ENCODE data around the gene HSD11B2. TPM values are rescaled to one million over a fixed set of nuclear protein-coding genes. Genes with fewer than 3 reads are reported as not detected.

Gene HSD11B2
- total and polyA plus RNA-seq, 10 of the 15 experiments (the other 5 are each of a cell fraction or from before 2014, with no cell fraction given), result 0.09 to 0.34 (median 0.21) TPM; not detected in 2

DNA sequence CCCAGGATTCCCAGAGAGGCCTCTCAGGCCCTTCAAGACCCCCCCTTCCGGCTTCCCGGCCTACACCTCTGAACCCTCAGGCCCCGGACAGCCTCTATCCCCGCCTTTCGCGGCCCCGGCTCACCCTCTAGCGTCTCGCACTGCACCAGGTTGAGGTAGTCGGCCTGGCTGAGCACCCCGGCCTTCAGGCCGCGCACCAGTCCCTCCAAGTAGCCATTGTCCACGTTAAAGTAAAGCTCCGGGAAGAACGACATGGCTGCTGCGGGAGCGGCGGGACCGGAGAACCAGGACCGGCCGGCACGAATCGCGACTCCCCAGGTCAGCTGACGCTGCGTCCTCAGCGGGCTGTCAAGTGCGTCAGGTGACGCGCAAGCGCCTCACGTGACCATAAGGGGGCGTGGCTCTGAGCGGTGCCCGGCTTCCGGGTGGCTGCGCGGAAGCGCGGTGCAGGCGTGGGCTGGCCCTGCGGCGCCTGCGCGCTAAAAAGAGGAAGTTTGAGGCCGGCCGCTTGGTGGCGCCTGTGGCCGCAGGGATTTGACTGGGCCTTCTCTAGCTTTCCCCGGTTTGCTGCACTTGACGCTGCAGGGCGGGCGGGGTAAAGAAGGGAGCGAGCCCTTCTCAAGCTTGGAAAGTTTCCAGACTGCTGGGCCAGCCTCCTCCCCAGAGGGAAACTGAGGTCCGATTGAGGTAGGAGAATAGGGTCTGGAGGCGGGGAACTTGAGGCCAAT lies 50.1 kb downstream of the HSD11B2 start, which contains the start of gene ATP6V0D1 (continued):
- TF ChIP-seq EED (IDR thresholded peaks at IDR 0.05; ENCODE audit: low read depth), result no peak
- TF ChIP-seq TAF1 (IDR thresholded peaks at IDR 0.05; ENCODE audit: borderline replicate concordance, low read depth, low read length), result peak; percentile 88

DNA sequence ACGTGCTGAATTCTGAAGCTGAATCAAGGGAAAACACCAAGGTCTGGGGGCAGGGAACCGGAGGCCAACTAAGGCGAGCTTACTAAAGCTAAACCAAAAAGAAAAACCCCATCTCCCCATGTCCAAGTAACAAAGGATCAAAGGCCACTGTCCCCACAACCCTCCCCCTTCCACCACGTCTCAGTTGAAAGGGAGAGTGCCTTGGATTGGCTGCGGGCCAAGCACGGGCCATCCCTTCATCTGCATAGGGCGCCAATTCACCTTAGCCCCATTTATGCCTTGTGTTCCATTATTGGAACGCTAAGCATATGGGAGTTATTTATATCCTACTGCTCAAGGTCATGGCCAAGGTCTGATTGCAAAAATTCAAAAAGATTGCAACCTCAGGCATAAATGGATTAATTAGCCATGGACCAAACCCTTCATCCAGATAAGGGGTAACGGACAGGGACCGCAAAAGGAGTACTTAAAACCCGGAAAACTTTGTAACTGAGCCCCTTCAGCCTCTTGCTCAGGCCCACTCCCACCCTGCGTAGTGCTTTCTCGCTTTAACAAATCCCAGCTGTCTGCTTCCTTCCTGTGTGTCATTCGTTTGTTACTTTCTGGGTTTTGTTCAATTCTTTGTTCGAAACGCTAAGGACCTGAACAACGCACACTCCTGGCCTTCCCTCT lies 50.8 kb downstream of the HSD11B2 start:
- WGBS (ENCODE audit: insufficient coverage, insufficient replicate concordance, low lambda C conversion rate, missing lambda C conversion rate), result under 1% methylated on average over 17 of the region's 17 CpGs
- peaks cover 51% of the 10 kb centered on the region for H3K79me2 ChIP-seq (ENCODE audit: control insufficient read depth, insufficient read depth, low read length)
- TF ChIP-seq CBX3 (IDR thresholded peaks at IDR 0.05; ENCODE audit: borderline replicate concordance, low read depth) (no peak), IKZF2 (IDR thresholded peaks at IDR 0.05) (no peak; a peak in 1 of 4 replicates), RB1 (IDR thresholded peaks at IDR 0.05; ENCODE audit: borderline replicate concordance) (no peak; the same call in 1 of the 2 replicates), BMI1 (IDR thresholded peaks at IDR 0.05; ENCODE audit: borderline replicate concordance) (no peak), RCOR1 (conservative IDR thresholded peaks at IDR 0.05; ENCODE audit: low read depth, low read length) (no peak), FOS (IDR thresholded peaks at IDR 0.05; ENCODE audit: borderline replicate concordance, extremely low read depth, insufficient read length) (no peak), TCF12 (IDR thresholded peaks at IDR 0.05; ENCODE audit: low read depth, low read length) (0 out of 2 replicates have a peak, but pooled peaks have one; percentile 9), TCF3 (IDR thresholded peaks at IDR 0.05; ENCODE audit: borderline replicate concordance, insufficient read depth, low read depth, low read length) (no peak)
- TF ChIP-seq, protein P1, sequence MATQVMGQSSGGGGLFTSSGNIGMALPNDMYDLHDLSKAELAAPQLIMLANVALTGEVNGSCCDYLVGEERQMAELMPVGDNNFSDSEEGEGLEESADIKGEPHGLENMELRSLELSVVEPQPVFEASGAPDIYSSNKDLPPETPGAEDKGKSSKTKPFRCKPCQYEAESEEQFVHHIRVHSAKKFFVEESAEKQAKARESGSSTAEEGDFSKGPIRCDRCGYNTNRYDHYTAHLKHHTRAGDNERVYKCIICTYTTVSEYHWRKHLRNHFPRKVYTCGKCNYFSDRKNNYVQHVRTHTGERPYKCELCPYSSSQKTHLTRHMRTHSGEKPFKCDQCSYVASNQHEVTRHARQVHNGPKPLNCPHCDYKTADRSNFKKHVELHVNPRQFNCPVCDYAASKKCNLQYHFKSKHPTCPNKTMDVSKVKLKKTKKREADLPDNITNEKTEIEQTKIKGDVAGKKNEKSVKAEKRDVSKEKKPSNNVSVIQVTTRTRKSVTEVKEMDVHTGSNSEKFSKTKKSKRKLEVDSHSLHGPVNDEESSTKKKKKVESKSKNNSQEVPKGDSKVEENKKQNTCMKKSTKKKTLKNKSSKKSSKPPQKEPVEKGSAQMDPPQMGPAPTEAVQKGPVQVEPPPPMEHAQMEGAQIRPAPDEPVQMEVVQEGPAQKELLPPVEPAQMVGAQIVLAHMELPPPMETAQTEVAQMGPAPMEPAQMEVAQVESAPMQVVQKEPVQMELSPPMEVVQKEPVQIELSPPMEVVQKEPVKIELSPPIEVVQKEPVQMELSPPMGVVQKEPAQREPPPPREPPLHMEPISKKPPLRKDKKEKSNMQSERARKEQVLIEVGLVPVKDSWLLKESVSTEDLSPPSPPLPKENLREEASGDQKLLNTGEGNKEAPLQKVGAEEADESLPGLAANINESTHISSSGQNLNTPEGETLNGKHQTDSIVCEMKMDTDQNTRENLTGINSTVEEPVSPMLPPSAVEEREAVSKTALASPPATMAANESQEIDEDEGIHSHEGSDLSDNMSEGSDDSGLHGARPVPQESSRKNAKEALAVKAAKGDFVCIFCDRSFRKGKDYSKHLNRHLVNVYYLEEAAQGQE (IDR thresholded peaks at IDR 0.05; ENCODE audit: low read depth, low read length), result no peak
- TF ChIP-seq, protein P2, sequence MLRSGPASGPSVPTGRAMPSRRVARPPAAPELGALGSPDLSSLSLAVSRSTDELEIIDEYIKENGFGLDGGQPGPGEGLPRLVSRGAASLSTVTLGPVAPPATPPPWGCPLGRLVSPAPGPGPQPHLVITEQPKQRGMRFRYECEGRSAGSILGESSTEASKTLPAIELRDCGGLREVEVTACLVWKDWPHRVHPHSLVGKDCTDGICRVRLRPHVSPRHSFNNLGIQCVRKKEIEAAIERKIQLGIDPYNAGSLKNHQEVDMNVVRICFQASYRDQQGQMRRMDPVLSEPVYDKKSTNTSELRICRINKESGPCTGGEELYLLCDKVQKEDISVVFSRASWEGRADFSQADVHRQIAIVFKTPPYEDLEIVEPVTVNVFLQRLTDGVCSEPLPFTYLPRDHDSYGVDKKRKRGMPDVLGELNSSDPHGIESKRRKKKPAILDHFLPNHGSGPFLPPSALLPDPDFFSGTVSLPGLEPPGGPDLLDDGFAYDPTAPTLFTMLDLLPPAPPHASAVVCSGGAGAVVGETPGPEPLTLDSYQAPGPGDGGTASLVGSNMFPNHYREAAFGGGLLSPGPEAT (IDR thresholded peaks at IDR 0.05; ENCODE audit: low read depth), result no peak
- TF ChIP-seq, protein P3, sequence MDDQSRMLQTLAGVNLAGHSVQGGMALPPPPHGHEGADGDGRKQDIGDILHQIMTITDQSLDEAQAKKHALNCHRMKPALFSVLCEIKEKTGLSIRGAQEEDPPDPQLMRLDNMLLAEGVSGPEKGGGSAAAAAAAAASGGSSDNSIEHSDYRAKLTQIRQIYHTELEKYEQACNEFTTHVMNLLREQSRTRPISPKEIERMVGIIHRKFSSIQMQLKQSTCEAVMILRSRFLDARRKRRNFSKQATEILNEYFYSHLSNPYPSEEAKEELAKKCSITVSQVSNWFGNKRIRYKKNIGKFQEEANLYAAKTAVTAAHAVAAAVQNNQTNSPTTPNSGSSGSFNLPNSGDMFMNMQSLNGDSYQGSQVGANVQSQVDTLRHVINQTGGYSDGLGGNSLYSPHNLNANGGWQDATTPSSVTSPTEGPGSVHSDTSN (IDR thresholded peaks at IDR 0.05; ENCODE audit: insufficient replicate concordance, low read depth, low read length), result no peak

More for the DNA sequence above, 50.8 kb downstream of the HSD11B2 start:
- FAIRE-seq (peak; percentile 54), ATAC-seq (peak; percentile 43), DNase-seq (ENCODE audit: low read depth, low spot score) (no peak)
- H3K27ac ChIP-seq (ENCODE audit: control insufficient read depth, insufficient read depth), result peak overlapping the region; percentile 86
- intact Hi-C loops (cut with micrococcal nuclease; ENCODE audit: unreplicated experiment) (loop anchor here (1.0 kb wide), 1 partner anchor 33 kb away; no protein-coding TSS in a partner anchor), in situ Hi-C loops (cut with MboI) (loop anchor here (5.0 kb wide), 1 partner anchor 36 kb away; no protein-coding TSS in a partner anchor)
- ChIA-PET POLR2A (interaction anchor here (0.8 to 1.9 kb wide), 14 partner anchors 8 to 237 kb away, joined by 3 to 11 read pairs (median 4); partner anchors contain the start of genes ACD and CTCF), SMC1A (ENCODE audit: uncharacterized antibody, unreplicated experiment) (interaction anchor here (0.6 to 7.0 kb wide), 16 partner anchors 9 to 235 kb away, joined by 3 to 88 read pairs (median 4); no protein-coding TSS in a partner anchor), CTCF (interaction anchor here (0.9 to 8.2 kb wide), 27 partner anchors 10 to 380 kb away, joined by 3 to 252 read pairs (median 6); partner anchors contain the start of genes ACD, CARMIL2 and TMEM208), RAD21 (ENCODE audit: unreplicated experiment) (interaction anchor here (0.6 to 4.6 kb wide), 25 partner anchors 10 to 531 kb away, joined by 3 to 79 read pairs (median 4); partner anchors contain the start of genes ACD, C16orf86, CARMIL2 and ENKD1)
- peak overlapping the region; percentile 84 for H3K4me3 ChIP-seq
- peaks cover 14% of the 10 kb centered on the region for H3K4me1 ChIP-seq (ENCODE audit: control insufficient read depth, insufficient read depth, low read length)
- no peaks in the 10 kb centered on the region for H3K27me3 ChIP-seq (replicated peaks in 1 of 2; ENCODE audit: control insufficient read depth in 2 of 2, insufficient read depth in 2 of 2, low read length in 1 of 2)
- H3K36me3 ChIP-seq (ENCODE audit: control insufficient read depth in 2 of 2, insufficient read depth in 2 of 2, low read length in 1 of 2), result no peaks in the 10 kb centered on the region
- H3K9me3 ChIP-seq (replicated peaks; ENCODE audit: control insufficient read depth, insufficient read depth, low read length), result no peaks in the 10 kb centered on the region
- TSS peak; percentile 95 for BruUV-seq (replicated peaks)
- peak overlapping the region; percentile 73 for H2AFZ ChIP-seq (ENCODE audit: control insufficient read depth, low read depth, low read length)
- no peaks in the 10 kb centered on the region for H4K20me1 ChIP-seq (ENCODE audit: control insufficient read depth, insufficient read depth)
- H3K9ac ChIP-seq (ENCODE audit: control insufficient read depth, insufficient read depth, low read length), result peak overlapping the region; percentile 89
- peak overlapping the region; percentile 95 for H3K4me2 ChIP-seq (ENCODE audit: control insufficient read depth, insufficient read depth)
